GM23338 (cell line): Measurements from ENCODE around the gene KCNQ5. TPM values are rescaled to one million over a fixed set of nuclear protein-coding genes. Genes with fewer than 3 reads are reported as not detected.

ENCODE experiments used
- ATAC-seq: fragments of 200-7000 bp; cut with Tn5 transposase; 3 replicates; pipeline ENCODE4 v1.9.1; 2020
- DNase-seq: peaks from one replicate; pipeline ENCODE4 v3.0.0-alpha.2; 2015; ENCODE audit warnings: low spot score
- H2AFZ ChIP-seq: fragments of 200-600 bp; sonication (generic); 2 replicates; pipeline ENCODE4 v1.8.0; 2016; ENCODE audit warnings: antibody characterized with exemption, mild to moderate bottlenecking, moderate library complexity
- H3F3A ChIP-seq: fragments of 200-600 bp; sonication (generic); replicated peaks from 2 replicates; pipeline ENCODE4 v1.8.0; 2017; ENCODE audit warnings: antibody characterized with exemption, mixed run types, low read depth
- H3K27ac ChIP-seq: fragments of 200-600 bp; sonication (generic); 2 replicates; pipeline ENCODE4 v1.6.1; 2016; ENCODE audit warnings: low read depth
- H3K27me3 ChIP-seq: fragments of 200-600 bp; sonication (generic); 2 replicates; pipeline ENCODE4 v1.8.0; 2016; ENCODE audit warnings: mild to moderate bottlenecking, mixed run types, moderate library complexity; ENCODE audit not compliant: insufficient read depth
- H3K36me3 ChIP-seq: fragments of 200-600 bp; sonication (generic); 2 replicates; pipeline ENCODE4 v1.8.0; 2016; ENCODE audit warnings: mild to moderate bottlenecking; ENCODE audit not compliant: insufficient read depth
- H3K4me1 ChIP-seq: fragments of 200-600 bp; sonication (generic); 2 replicates; pipeline ENCODE4 v1.8.0; 2016; ENCODE audit warnings: mild to moderate bottlenecking, moderate library complexity; ENCODE audit not compliant: insufficient read depth
- H3K4me2 ChIP-seq: fragments of 200-600 bp; sonication (generic); 2 replicates; pipeline ENCODE4 v1.7.1; 2017; ENCODE audit warnings: mixed run types
- H3K4me3 ChIP-seq: fragments of 200-600 bp; sonication (generic); 2 replicates; pipeline ENCODE4 v1.6.1; 2016; ENCODE audit warnings: mixed run types
- H3K79me2 ChIP-seq: fragments of 200-600 bp; sonication (generic); replicated peaks from 2 replicates; pipeline ENCODE4 v1.8.0; 2017; ENCODE audit warnings: mild to moderate bottlenecking; ENCODE audit not compliant: insufficient read depth
- H3K9me2 ChIP-seq: fragments of 200-600 bp; sonication (generic); 2 replicates; pipeline ENCODE4 v1.8.0; 2017; ENCODE audit not compliant: insufficient read depth
- H4K20me1 ChIP-seq: fragments of 200-600 bp; sonication (generic); replicated peaks from 2 replicates; pipeline ENCODE4 v1.8.0; 2017; ENCODE audit warnings: mild to moderate bottlenecking; ENCODE audit not compliant: insufficient read depth
- H3K27ac Mint-ChIP-seq: 2 replicates; pipeline ENCODE4 v1.8.0; 2020; ENCODE audit warnings: inconsistent platforms, mild to moderate bottlenecking, moderate library complexity, mixed read lengths
- H3K27me3 Mint-ChIP-seq: 3 replicates; pipeline ENCODE4 v1.8.0; 2022; ENCODE audit warnings: low read depth, mild to moderate bottlenecking, moderate library complexity, mixed read lengths, inconsistent platforms; ENCODE audit not compliant: insufficient read depth, poor library complexity
- H3K36me3 Mint-ChIP-seq: 3 replicates; pipeline ENCODE4 v1.8.0; 2021; ENCODE audit warnings: low read depth, mild to moderate bottlenecking, inconsistent platforms, moderate library complexity, mixed read lengths
- H3K4me1 Mint-ChIP-seq: 3 replicates; pipeline ENCODE4 v1.8.0; 2020; ENCODE audit warnings: mild to moderate bottlenecking, inconsistent platforms, mixed read lengths
- H3K4me3 Mint-ChIP-seq: 3 replicates; pipeline ENCODE4 v1.8.0; 2021; ENCODE audit warnings: moderate library complexity, mild to moderate bottlenecking, inconsistent platforms, mixed read lengths
- H3K9me3 Mint-ChIP-seq: 3 replicates; pipeline ENCODE4 v1.8.0; 2020; ENCODE audit warnings: moderate library complexity, mild to moderate bottlenecking, inconsistent platforms, mixed read lengths
- CREB1 ChIP-seq: fragments of 250-450 bp; sonication (Bioruptor Pico); IDR thresholded peaks from 2 replicates; pipeline ENCODE4 v1.5.0; 2020; ENCODE audit warnings: low read depth, mild to moderate bottlenecking, moderate library complexity
- CTCF ChIP-seq, 2 experiments: fragments of 200-600 bp in 1 of 2; sonication (generic) in 1 of 2; conservative IDR thresholded peaks; 2 replicates each; pipeline versions ENCODE4 v1.5.1 to v1.6.1; 2016 to 2017; ENCODE audit warnings: antibody characterized with exemption in 2 of 2, low read depth in 2 of 2, mild to moderate bottlenecking in 2 of 2, moderate library complexity in 1 of 2
- ETS1 ChIP-seq: IDR thresholded peaks from 2 replicates; pipeline ENCODE4 v1.6.1; 2016; ENCODE audit warnings: antibody characterized with exemption
- EZH2 ChIP-seq: fragments of 200-600 bp; sonication (generic); IDR thresholded peaks from one replicate; pipeline ENCODE4 v1.8.0; 2017; ENCODE audit warnings: antibody characterized with exemption, mild to moderate bottlenecking, low read depth; ENCODE audit not compliant: unreplicated experiment
- EZH2phosphoT487 ChIP-seq: fragments of 200-600 bp; sonication (generic); IDR thresholded peaks from one replicate; pipeline ENCODE4 v1.8.1; 2018; ENCODE audit warnings: antibody characterized with exemption; ENCODE audit not compliant: unreplicated experiment
- JUNB ChIP-seq: IDR thresholded peaks from one replicate; pipeline ENCODE4 v1.6.1; 2016; ENCODE audit warnings: antibody characterized with exemption; ENCODE audit not compliant: unreplicated experiment
- NANOG ChIP-seq: IDR thresholded peaks from 2 replicates; pipeline ENCODE4 v1.6.1; 2016; ENCODE audit warnings: antibody characterized with exemption, borderline replicate concordance
- POLR2AphosphoS5 ChIP-seq: IDR thresholded peaks from 2 replicates; pipeline ENCODE4 v1.6.1; 2016; ENCODE audit warnings: antibody characterized with exemption, low read depth
- REST ChIP-seq: IDR thresholded peaks from one replicate; pipeline ENCODE4 v1.6.1; 2018; ENCODE audit warnings: antibody characterized with exemption; ENCODE audit not compliant: unreplicated experiment
- ZNF114 ChIP-seq: fragments of 250-450 bp; sonication (Bioruptor Pico); IDR thresholded peaks from 2 replicates; pipeline ENCODE4 v1.5.0; 2020; ENCODE audit warnings: mild to moderate bottlenecking, moderate library complexity
- ZNF331 ChIP-seq: fragments of 250-450 bp; sonication (Bioruptor Pico); IDR thresholded peaks from 2 replicates; pipeline ENCODE4 v1.5.0; 2020; ENCODE audit warnings: low read depth, mild to moderate bottlenecking, moderate library complexity
- ZNF462 ChIP-seq: fragments of 250-450 bp; sonication (Bioruptor Pico); IDR thresholded peaks from 2 replicates; pipeline ENCODE4 v1.5.0; 2020; ENCODE audit warnings: mild to moderate bottlenecking, moderate library complexity
- polyA plus RNA-seq: library from polyadenylated mRNA; unstranded; fragments of >200 nt; fragmentation: Nextera tagmentation; extraction: Ambion mirVana; gene quantifications from 2 replicates; pipeline ENCODE4 v1.2.1, GENCODE V29; 2016
- total RNA-seq: library from RNA; depleted of rRNA; stranded (reverse); fragments of >200 nt; shearing (Covaris generic); gene quantifications from 2 replicates; pipeline ENCODE4 v1.2.3, GENCODE V29; 2014

KCNQ5 gene
- total and polyA plus RNA-seq, 2 experiments from 2014 or later, result 0.68 to 0.87 TPM

GRCh38 chr6:72865467-72865866 lies 243.6 kb downstream of the KCNQ5 start (continued):
- TF ChIP-seq ZNF462 (CRISPR knock-in tag) (no peak), NANOG (no peak), ETS1 (no peak)

GRCh38 chr6:72869621-72870020 lies 247.8 kb downstream of the KCNQ5 start:
- Mint-ChIP-seq H3K27ac (no peak overlapping the region), H3K27me3 (no peaks in the 10 kb centered on the region), H3K9me3 (no peaks in the 10 kb centered on the region), H3K4me3 (no peak overlapping the region), H3K36me3 (no peaks in the 10 kb centered on the region), H3K4me1 (peaks cover 5% of the 10 kb centered on the region; the same call in 2 of the 3 replicates)
- H3K36me3 ChIP-seq, result no peaks in the 10 kb centered on the region
- H3K4me3 ChIP-seq, result no peak overlapping the region
- no peaks in the 10 kb centered on the region for H3K9me2 ChIP-seq
- no peaks in the 10 kb centered on the region for H4K20me1 ChIP-seq
- H3F3A ChIP-seq, result no peaks in the 10 kb centered on the region
- ATAC-seq (no peak), DNase-seq (no peak)
- H3K27ac ChIP-seq, result no peak overlapping the region
- no peak overlapping the region for H2AFZ ChIP-seq
- peaks cover 8% of the 10 kb centered on the region; the same call in 1 of the 2 replicates for H3K4me1 ChIP-seq
- no peaks in the 10 kb centered on the region for H3K27me3 ChIP-seq
- H3K4me2 ChIP-seq, result no peak overlapping the region
- H3K79me2 ChIP-seq, result no peaks in the 10 kb centered on the region
- TF ChIP-seq CTCF (conservative IDR thresholded peaks at IDR 0.05; ENCODE audit: low read depth in 2 of 2) (no peak), POLR2AphosphoS5 (no peak), ZNF331 (CRISPR knock-in tag) (no peak), CREB1 (no peak), REST (no peak), EZH2 (no peak), ZNF114 (CRISPR knock-in tag) (no peak), JUNB (no peak), EZH2phosphoT487 (no peak)
